ENCODE results near the gene MRPL43.

The MRPL43 gene

DNA sequence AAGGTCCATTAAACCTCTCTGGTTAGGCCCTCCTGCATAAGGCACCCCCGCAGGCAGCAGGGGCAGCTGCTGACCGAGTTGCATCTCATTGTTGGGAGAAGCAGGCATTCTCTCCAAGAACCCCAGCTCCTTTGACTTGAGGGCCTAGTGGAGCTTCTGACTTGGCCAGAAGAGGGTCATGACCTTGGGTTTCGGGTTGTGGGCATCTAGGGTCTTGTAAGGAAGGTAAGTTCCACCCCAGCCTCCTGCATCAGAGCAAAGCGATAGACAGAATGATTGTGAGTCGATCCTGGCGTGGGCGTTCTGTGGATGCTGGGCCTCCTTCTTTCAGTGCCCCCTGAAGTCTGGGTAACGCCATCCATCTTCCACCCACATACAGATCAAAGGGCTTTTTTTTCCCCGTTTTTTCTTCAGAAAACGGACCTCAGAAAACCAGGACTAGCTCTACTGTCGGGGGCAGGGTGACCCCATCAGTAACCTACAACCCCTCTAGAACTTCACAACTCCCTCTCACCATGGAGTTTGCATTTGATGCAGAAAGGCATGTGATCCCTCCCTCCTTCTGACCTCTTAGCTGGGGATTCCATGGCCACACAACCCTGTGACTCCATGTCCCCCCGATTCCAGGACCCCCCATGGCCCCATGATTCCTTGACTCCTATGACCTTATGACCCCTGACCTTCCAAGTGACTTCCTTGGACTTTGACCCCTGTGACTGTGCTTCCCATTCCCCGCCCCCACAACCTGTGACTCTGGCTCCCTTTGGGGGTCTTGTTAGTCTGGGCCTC is 15.0 kb downstream of the MRPL43 start:
- in situ Hi-C loops (cut with HindIII; ENCODE audit: low sequenced_read_pairs) = no loop called here
- DNase-seq (ENCODE audit: low read depth) = no peak

DNA sequence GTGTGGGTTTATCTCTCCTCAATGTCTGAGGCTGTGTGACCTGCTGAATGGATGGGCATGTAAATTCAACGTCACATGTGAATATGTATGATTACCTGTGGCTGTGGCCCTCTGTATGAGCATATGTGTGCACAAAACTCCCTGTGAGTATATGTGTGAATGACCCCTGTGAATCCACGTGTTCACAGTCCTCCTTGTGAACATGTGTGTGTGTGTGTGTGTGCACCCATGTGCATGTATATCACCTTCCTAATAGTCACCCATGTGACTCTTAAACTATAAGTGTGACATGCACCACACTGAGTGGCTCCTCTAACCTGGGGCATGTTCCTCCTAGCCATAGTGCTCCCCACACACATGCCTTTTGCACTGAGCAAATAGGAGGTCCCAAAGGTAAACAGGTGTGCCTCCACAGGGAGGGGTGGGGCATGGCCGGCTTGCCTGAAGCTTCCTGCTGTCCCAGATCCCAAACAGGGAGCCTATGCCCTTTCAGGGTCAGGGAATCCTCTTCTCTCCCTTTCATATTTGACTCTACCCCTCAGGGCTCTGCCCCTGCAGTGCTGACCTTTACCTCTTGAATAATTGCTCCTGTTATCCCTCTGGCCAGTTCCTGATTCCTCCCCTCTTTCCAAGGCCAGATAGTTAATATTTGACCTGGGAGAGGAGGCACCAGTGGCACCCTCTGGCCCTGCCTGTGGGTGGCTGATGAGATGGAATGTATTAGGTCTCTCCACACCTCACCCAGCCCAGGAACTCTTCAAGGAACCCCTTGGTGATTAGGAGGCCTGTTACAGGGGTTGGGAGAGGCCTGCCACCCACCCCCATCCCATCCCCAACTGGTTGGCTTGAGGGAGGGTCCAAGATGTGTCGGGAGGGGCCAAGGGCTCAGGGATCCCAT is 16.1 kb downstream of the MRPL43 start:
- TF ChIP-seq, protein P1, sequence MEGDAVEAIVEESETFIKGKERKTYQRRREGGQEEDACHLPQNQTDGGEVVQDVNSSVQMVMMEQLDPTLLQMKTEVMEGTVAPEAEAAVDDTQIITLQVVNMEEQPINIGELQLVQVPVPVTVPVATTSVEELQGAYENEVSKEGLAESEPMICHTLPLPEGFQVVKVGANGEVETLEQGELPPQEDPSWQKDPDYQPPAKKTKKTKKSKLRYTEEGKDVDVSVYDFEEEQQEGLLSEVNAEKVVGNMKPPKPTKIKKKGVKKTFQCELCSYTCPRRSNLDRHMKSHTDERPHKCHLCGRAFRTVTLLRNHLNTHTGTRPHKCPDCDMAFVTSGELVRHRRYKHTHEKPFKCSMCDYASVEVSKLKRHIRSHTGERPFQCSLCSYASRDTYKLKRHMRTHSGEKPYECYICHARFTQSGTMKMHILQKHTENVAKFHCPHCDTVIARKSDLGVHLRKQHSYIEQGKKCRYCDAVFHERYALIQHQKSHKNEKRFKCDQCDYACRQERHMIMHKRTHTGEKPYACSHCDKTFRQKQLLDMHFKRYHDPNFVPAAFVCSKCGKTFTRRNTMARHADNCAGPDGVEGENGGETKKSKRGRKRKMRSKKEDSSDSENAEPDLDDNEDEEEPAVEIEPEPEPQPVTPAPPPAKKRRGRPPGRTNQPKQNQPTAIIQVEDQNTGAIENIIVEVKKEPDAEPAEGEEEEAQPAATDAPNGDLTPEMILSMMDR (IDR thresholded peaks at IDR 0.05; ENCODE audit: low read depth, low read length, missing control alignments) = no peak
- DNase-seq (ENCODE audit: low read depth) = no peak
- no peak overlapping the region for H3K4me3 ChIP-seq (ENCODE audit: low read depth, low read length)
- in situ Hi-C loops (cut with HindIII; ENCODE audit: low sequenced_read_pairs) = no loop called here

More for the DNA sequence above, 15.0 kb downstream of the MRPL43 start:
- H3K4me3 ChIP-seq (ENCODE audit: low read depth, low read length) = no peak overlapping the region
- TF ChIP-seq, protein P1 (IDR thresholded peaks at IDR 0.05; ENCODE audit: low read depth, low read length, missing control alignments) = no peak

DNA sequence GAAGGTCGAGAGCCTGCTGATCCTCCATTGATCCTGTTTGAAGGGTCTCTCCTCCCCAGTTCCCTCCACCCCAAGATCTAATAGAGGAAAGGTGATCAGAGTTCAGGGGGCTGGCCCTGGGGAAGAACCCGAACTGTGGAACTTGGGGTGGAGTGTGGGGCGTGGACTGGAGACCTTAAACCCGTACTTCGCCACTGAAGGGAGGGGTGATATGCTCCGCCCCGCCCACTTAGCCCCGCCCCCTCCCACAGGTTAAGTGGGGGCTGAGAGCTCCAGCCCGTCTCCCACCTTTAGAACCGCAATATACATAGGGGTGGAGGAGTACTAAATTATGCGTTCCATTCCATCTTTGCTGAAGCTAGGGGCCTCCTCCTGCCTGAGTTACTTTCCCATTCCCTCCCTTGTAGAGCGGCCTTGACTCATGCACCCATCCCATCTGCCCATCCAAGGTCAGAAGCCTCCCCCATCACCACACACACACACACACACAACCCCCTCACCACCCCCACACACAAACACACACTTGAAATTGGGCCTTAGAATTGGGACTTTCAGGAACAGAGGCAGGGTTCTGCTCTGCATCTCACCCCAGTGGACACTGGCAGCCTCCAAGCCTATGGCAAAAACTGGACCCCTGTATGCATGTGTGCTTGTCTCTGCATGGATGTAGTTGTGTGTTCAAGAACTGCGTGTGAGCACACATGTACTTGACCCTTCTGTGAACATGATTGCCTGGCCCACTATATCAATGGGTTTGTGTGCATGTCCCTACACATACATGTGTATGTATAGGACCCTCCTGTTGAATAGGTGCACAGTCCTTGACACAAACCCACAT is 17.0 kb downstream of the MRPL43 start:
- TF ChIP-seq, protein P1 (IDR thresholded peaks at IDR 0.05; ENCODE audit: low read depth, low read length, missing control alignments) = no peak
- no peak for DNase-seq (ENCODE audit: low read depth)
- H3K4me3 ChIP-seq (ENCODE audit: low read depth, low read length) = peak overlapping the region; percentile 64
- in situ Hi-C loops (cut with HindIII; ENCODE audit: low sequenced_read_pairs) = no loop called here

DNA sequence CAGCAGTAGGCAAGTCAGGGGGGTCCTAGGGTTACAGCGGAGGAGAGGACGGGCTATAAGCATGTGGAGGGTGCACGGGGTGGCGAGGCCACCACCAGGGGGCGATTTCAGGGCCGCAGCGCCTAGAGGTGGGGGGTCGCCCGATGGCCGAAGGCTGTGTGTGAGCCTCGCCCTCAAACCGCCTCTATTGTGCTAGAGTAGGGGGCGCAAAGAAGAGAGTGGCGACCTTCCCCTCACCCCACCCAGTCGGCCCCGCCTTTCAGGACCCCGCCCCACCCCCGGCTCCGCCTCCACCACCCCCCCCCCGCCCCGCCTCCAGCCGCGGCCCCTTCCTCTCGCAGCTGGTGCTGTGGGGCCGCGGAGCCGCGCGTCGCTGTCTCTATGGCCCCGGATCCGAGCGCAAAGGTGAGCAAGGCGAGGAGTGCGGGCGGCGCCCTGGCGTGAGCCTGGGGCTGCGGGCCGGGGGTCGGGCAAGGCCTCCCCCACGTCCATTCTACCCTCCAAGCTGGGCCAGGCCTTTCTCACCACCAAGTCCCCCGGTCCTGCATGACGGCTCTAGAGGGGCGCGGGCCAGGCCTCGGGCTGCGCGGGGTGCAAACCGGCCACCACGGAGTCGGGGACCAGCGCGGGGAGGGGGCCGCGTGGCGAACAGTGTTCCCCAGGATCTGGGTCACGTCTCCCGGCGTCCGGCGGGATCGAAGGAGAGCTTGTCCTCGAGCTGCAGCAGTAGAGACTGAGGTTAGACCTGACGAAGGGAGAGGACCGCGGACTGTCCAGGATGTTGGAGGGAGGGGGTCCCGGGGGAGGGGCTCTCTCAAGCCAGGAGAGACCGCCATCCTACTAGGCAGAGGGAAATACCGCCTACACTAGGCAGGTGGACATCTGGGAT is 17.9 kb downstream of the MRPL43 start, which contains the start of gene SEMA4G:
Gene SEMA4G, plus strand, starts transcription at position 318 of the 889 bp plus-strand sequence. CDS start 3,409 bp downstream, outside the sequence.
- in situ Hi-C loops (cut with HindIII; ENCODE audit: low sequenced_read_pairs) = no loop called here
- DNase-seq (ENCODE audit: low read depth) = no peak
- H3K4me3 ChIP-seq (ENCODE audit: low read depth, low read length) = peak within 1 kb of the TSS; percentile 64
- TF ChIP-seq, protein P1 (IDR thresholded peaks at IDR 0.05; ENCODE audit: low read depth, low read length, missing control alignments) = peak; percentile 72

DNA sequence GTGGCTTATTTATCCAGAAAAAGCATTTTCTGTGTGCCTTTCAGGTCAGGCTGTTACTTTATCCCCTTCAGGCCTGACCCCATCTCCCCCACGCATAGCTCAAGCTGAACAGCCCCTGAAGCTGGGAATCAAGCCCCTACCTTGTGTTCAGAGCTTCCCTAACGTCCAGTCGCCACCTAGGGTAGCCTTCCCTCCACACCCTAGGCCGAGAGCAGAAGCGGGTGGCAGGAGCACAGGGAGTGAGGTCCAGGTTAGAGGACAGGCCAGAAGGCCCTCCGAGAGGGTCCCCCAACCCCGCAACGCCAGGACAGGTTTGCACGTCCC is 18.5 kb downstream of the MRPL43 start:
- H3K4me3 ChIP-seq (ENCODE audit: low read depth, low read length) = peak overlapping the region; percentile 64
- in situ Hi-C loops (cut with HindIII; ENCODE audit: low sequenced_read_pairs) = no loop called here
- TF ChIP-seq, protein P1 (IDR thresholded peaks at IDR 0.05; ENCODE audit: low read depth, low read length, missing control alignments) = no peak
- no peak for DNase-seq (ENCODE audit: low read depth)
